Gastroesophageal sphincter (tissue), 4 donors: ENCODE measurements around the gene ZPBP. TPM values are rescaled to one million over a fixed set of nuclear protein-coding genes. Genes with fewer than 3 reads are reported as not detected.

ENCODE experiments used
- ATAC-seq: fragments of 150-250 bp; one replicate; pipeline ENCODE4 v1.9.1; 2016; ENCODE audit warnings: mild to moderate bottlenecking, moderate library complexity
- H3K27ac ChIP-seq, 4 donors: fragments of 200-600 bp; sonication (generic) in 3 of 4; 1 replicate in 3 of 4; 2 replicates in 1 of 4; pipeline ENCODE4 v1.5.1; 2016 to 2019
- H3K27me3 ChIP-seq: fragments of 200-600 bp; sonication (generic); one replicate; pipeline ENCODE4 v1.5.1; 2019
- H3K36me3 ChIP-seq, 2 donors: fragments of 200-600 bp; sonication (generic); one replicate each; pipeline ENCODE4 v1.5.1; 2019; ENCODE audit warnings: control low read depth in 1 of 2
- H3K4me1 ChIP-seq, 3 donors: fragments of 200-600 bp; sonication (generic); 1 replicate in 2 of 3; 2 replicates in 1 of 3; pipeline ENCODE4 v1.5.1; 2016 to 2019; ENCODE audit warnings: control low read depth in 2 of 3
- H3K4me3 ChIP-seq, 2 donors: fragments of 200-600 bp; sonication (generic); one replicate each; pipeline ENCODE4 v1.5.1; 2019; ENCODE audit warnings: mild to moderate bottlenecking in 1 of 2, moderate library complexity in 1 of 2
- H3K9me3 ChIP-seq, 3 donors: fragments of 200-600 bp; sonication (generic); one replicate each; pipeline ENCODE4 v1.5.1; 2017 to 2019; ENCODE audit warnings: control low read depth in 2 of 3
- CTCF ChIP-seq, 4 experiments: fragments of 200-600 bp in 2 of 4; fragments of 450-650 bp in 2 of 4; sonication (generic) in 1 of 4; IDR thresholded peaks; one replicate each; pipeline ENCODE4 v1.5.1; 2017 to 2019; ENCODE audit warnings: antibody characterized with exemption in 4 of 4, mild to moderate bottlenecking in 2 of 4, moderate library complexity in 2 of 4
- EP300 ChIP-seq: sonication (generic); formaldehyde crosslinking; IDR thresholded peaks from one replicate; pipeline ENCODE4 v1.6.1; 2017; ENCODE audit warnings: antibody characterized with exemption, mild to moderate bottlenecking
- POLR2A ChIP-seq, 2 donors: fragments of 450-650 bp; IDR thresholded peaks; one replicate each; pipeline ENCODE4 v1.6.1; 2017; ENCODE audit warnings: antibody characterized with exemption in 2 of 2, mild to moderate bottlenecking in 2 of 2, moderate library complexity in 1 of 2
- POLR2AphosphoS5 ChIP-seq: sonication (generic); formaldehyde crosslinking; IDR thresholded peaks from one replicate; pipeline ENCODE4 v1.6.1; 2017; ENCODE audit warnings: antibody characterized with exemption
- WGBS, 2 donors: methylation state at CpG; one replicate each; pipeline ENCODE4 v1.1.5; 2018; ENCODE audit warnings: low coverage in 1 of 2; 5-methylcytosine and 5-hydroxymethylcytosine counted together
- total RNA-seq, 4 donors: library from RNA; depleted of rRNA; stranded (reverse); fragments of >200 nt; gene quantifications; one replicate each; pipeline ENCODE4 v1.1.0, GENCODE V29; 2016

ZPBP gene
- total RNA-seq, 4 donors from 2014 or later: not detected

- peaks cover 6% of the 10 kb centered on the region for H3K27me3 ChIP-seq
- no peak overlapping the region for H3K4me3 ChIP-seq
- no peak for ATAC-seq
- WGBS, 2 donors: 66 to 84% methylated on average over 4 to 5 of the region's 5 CpGs
- TF ChIP-seq EP300: no peak
- TF ChIP-seq POLR2A (IDR thresholded peaks at IDR 0.05): no peak
- TF ChIP-seq POLR2AphosphoS5: no peak
- TF ChIP-seq CTCF (IDR thresholded peaks at IDR 0.05): no peak
- no peak overlapping the region for H3K27ac ChIP-seq
- H3K36me3 ChIP-seq: no peaks in the 10 kb centered on the region
- H3K9me3 ChIP-seq: no peaks in the 10 kb centered on the region
- H3K4me1 ChIP-seq: no peaks in the 10 kb centered on the region
Observed at GRCh38 chr7:50140688-50141087, 47.6 kb upstream of the ZPBP start.

- no peak overlapping the region for H3K27ac ChIP-seq
- no peaks in the 10 kb centered on the region for H3K36me3 ChIP-seq
- no peak overlapping the region for H3K4me3 ChIP-seq
- no peak for TF ChIP-seq POLR2A (IDR thresholded peaks at IDR 0.05)
- TF ChIP-seq EP300: no peak
- no peak for TF ChIP-seq CTCF (IDR thresholded peaks at IDR 0.05)
- no peak for TF ChIP-seq POLR2AphosphoS5
- no peak for ATAC-seq
- peaks cover 6% of the 10 kb centered on the region for H3K27me3 ChIP-seq
- WGBS, 2 donors: 46% methylated on average over 1 of the region's 1 CpG; no CpG with 5 or more reads in 1 of the 2 donors
- H3K4me1 ChIP-seq: no peaks in the 10 kb centered on the region
- H3K9me3 ChIP-seq: no peaks in the 10 kb centered on the region
Observed at GRCh38 chr7:50138101-50138500, 45.1 kb upstream of the ZPBP start.

GRCh38 chr7:50125766-50126165 lies 32.7 kb upstream of the ZPBP start:
- Histone ChIP-seq H3K27ac (no peak overlapping the region), H3K27me3 (no peaks in the 10 kb centered on the region), H3K4me3 (no peak overlapping the region), H3K36me3 (no peaks in the 10 kb centered on the region), H3K9me3 (peaks cover 0 to 6% (median 0%) of the 10 kb centered on the region in 3 donors), H3K4me1 (no peaks in the 10 kb centered on the region)
- 20 to 64% methylated on average over 1 of the region's 1 CpG for WGBS, 2 donors
- no peak for ATAC-seq
- TF ChIP-seq POLR2A (IDR thresholded peaks at IDR 0.05) (no peak), CTCF (IDR thresholded peaks at IDR 0.05) (no peak), EP300 (no peak), POLR2AphosphoS5 (no peak)

- Histone ChIP-seq H3K4me1 (no peaks in the 10 kb centered on the region), H3K27ac (no peak overlapping the region), H3K4me3 (no peak overlapping the region), H3K27me3 (peaks cover 12% of the 10 kb centered on the region), H3K36me3 (no peaks in the 10 kb centered on the region), H3K9me3 (no peaks in the 10 kb centered on the region)
- 82 to 85% methylated on average over 3 of the region's 3 CpGs for WGBS, 2 donors
- no peak for ATAC-seq
- TF ChIP-seq POLR2AphosphoS5 (no peak), POLR2A (IDR thresholded peaks at IDR 0.05) (no peak), EP300 (no peak), CTCF (IDR thresholded peaks at IDR 0.05) (no peak)
Observed at GRCh38 chr7:50121286-50121685, 28.2 kb upstream of the ZPBP start.

GRCh38 chr7:50119815-50120637 lies 27.0 kb upstream of the ZPBP start:
- TF ChIP-seq POLR2A (IDR thresholded peaks at IDR 0.05): no peak
- no peak for TF ChIP-seq EP300
- no peak for TF ChIP-seq CTCF (IDR thresholded peaks at IDR 0.05)
- Histone ChIP-seq H3K9me3 (no peaks in the 10 kb centered on the region), H3K36me3 (no peaks in the 10 kb centered on the region), H3K27me3 (peaks cover 12% of the 10 kb centered on the region), H3K4me3 (no peak overlapping the region), H3K27ac (no peak overlapping the region), H3K4me1 (no peaks in the 10 kb centered on the region)
- ATAC-seq: no peak
- WGBS, 2 donors: 67 to 70% methylated on average over 8 to 9 of the region's 9 CpGs
